ENCODE results near the gene SLC25A13. TPM values are rescaled to one million over a fixed set of nuclear protein-coding genes. Genes with fewer than 3 reads are reported as not detected.

SLC25A13 gene
- total RNA-seq, 1 experiment from 2014 or later: 71.7 TPM

DNA sequence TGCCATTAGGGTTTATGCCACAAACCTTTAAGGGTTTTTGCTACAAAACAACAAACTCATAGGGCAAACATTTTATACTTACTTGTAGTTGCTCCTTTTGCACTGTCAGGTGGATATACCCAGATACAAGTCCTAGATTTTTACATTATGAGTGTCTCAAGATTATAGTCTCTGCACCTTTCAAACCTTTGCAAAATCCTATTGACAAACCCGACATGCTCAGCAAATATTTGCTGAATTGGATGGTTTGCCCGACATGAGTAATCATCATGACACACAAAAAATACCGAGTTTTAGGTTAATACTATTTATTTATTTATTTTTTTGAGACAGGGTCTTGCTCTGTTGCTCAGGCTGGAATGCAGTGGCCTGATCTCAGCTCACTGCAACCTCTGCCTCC lies 117.3 kb downstream of the SLC25A13 start:
- peaks cover 3% of the 10 kb centered on the region for H3K27me3 Mint-ChIP-seq (ENCODE audit: low read depth)

More for the DNA sequence above, 117.3 kb downstream of the SLC25A13 start:
- no peak overlapping the region for H2BK20ac ChIP-seq (ENCODE audit: low read depth, low read length, poor library complexity, severe bottlenecking)
- no peak overlapping the region for H2BK15ac ChIP-seq (ENCODE audit: low read depth, low read length)
- H3K79me1 ChIP-seq (ENCODE audit: insufficient read depth, low read depth, low read length, poor library complexity, severe bottlenecking): no peaks in the 10 kb centered on the region
- H2AFZ ChIP-seq (ENCODE audit: low read length): no peak overlapping the region
- H4K20me1 ChIP-seq (ENCODE audit: control insufficient read depth, insufficient read depth, insufficient read length): no peaks in the 10 kb centered on the region
- no peaks in the 10 kb centered on the region for H3K23me2 ChIP-seq (ENCODE audit: insufficient read length, low read depth, low read length, poor library complexity, severe bottlenecking)
- no peaks in the 10 kb centered on the region for H3K27me3 ChIP-seq (ENCODE audit: insufficient read depth, low read length)
- H3K4me2 ChIP-seq (ENCODE audit: insufficient read depth, insufficient read length, low read length): no peak overlapping the region
- no peaks in the 10 kb centered on the region for H3K9me3 ChIP-seq (ENCODE audit: control insufficient read depth, low read depth, low read length)
- H3K4me3 Mint-ChIP-seq: no peak overlapping the region
- H4K8ac ChIP-seq (replicated peaks; ENCODE audit: insufficient read length, low read depth, low read length): no peak overlapping the region
- no peak overlapping the region for H3T11ph ChIP-seq (ENCODE audit: low read length)
- H2BK5ac ChIP-seq (ENCODE audit: insufficient read length, low read length): no peak overlapping the region
- no peak overlapping the region for H3K9ac ChIP-seq (ENCODE audit: extremely low read depth, insufficient read length, low read length)
- H3K4ac ChIP-seq (ENCODE audit: low read depth, low read length): no peak overlapping the region
- no peak overlapping the region for H2BK120ac ChIP-seq (ENCODE audit: low read depth, low read length, poor library complexity, severe bottlenecking)
- no peak overlapping the region for H3K27ac Mint-ChIP-seq
- peaks cover 4 to 8% of the 10 kb centered on the region in 2 experiments; a peak in 3 of 4 replicates for H3K4me1 Mint-ChIP-seq
- no peaks in the 10 kb centered on the region; a peak in 4 of 7 replicates for H3K36me3 Mint-ChIP-seq (ENCODE audit: insufficient read depth in 1 of 3, low read depth in 3 of 3)
- no peak overlapping the region for H3K27ac ChIP-seq (ENCODE audit: insufficient read length, low read depth, low read length)
- TF ChIP-seq, protein P1, sequence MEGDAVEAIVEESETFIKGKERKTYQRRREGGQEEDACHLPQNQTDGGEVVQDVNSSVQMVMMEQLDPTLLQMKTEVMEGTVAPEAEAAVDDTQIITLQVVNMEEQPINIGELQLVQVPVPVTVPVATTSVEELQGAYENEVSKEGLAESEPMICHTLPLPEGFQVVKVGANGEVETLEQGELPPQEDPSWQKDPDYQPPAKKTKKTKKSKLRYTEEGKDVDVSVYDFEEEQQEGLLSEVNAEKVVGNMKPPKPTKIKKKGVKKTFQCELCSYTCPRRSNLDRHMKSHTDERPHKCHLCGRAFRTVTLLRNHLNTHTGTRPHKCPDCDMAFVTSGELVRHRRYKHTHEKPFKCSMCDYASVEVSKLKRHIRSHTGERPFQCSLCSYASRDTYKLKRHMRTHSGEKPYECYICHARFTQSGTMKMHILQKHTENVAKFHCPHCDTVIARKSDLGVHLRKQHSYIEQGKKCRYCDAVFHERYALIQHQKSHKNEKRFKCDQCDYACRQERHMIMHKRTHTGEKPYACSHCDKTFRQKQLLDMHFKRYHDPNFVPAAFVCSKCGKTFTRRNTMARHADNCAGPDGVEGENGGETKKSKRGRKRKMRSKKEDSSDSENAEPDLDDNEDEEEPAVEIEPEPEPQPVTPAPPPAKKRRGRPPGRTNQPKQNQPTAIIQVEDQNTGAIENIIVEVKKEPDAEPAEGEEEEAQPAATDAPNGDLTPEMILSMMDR (conservative IDR thresholded peaks at IDR 0.05): no peak
- no peak overlapping the region for H3K14ac ChIP-seq (ENCODE audit: insufficient read depth, low read length)
- H3K79me2 ChIP-seq (ENCODE audit: insufficient read depth, low read length): no peaks in the 10 kb centered on the region
- no peak overlapping the region for H2BK12ac ChIP-seq (ENCODE audit: insufficient read length, low read depth, low read length)
- no peak overlapping the region for H2AK5ac ChIP-seq (ENCODE audit: insufficient read length, low read length)
- H3K18ac ChIP-seq (ENCODE audit: insufficient read length, low read depth, low read length): no peak overlapping the region
- no peak overlapping the region for H4K5ac ChIP-seq (ENCODE audit: insufficient read length, low read depth, low read length)
- no peaks in the 10 kb centered on the region for H3K9me3 Mint-ChIP-seq
- no CpG with 5 or more reads among the region's 3 CpGs for WGBS (ENCODE audit: extremely low coverage, insufficient read length, low lambda C conversion rate)
- H3K4me1 ChIP-seq (ENCODE audit: insufficient read depth, low read length): no peaks in the 10 kb centered on the region
- no peak overlapping the region for H3K56ac ChIP-seq (ENCODE audit: insufficient read length, low read depth, low read length)
- H4K91ac ChIP-seq (ENCODE audit: insufficient read length, low read depth, low read length): no peak overlapping the region
- H3K23ac ChIP-seq (ENCODE audit: insufficient read length, low read depth, low read length): no peak overlapping the region
- no peak for DNase-seq

Measured in H9 (cell line).